ENCODE data around the gene SLC12A4.

DNA sequence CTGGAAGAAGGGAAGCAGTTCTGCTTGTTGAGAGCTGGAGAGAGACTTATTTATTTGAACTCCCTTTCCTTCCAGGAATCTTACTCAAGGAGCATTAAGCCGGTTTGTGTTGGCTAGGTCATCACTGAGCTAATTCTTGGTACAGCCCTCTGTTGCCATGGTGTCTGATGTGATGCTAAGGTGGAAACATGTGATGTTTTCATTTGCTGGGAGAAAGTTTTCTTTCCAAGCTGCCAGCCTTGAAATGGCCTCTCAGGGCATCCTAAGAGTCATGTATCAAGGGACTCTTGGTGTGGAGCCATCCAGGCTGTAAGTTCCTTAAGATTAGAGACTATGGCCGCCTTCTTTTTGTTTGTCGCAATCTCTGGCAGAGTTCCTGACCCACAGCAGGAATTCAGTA is 71.2 kb downstream of the SLC12A4 start:
- TF ChIP-seq, protein P1, sequence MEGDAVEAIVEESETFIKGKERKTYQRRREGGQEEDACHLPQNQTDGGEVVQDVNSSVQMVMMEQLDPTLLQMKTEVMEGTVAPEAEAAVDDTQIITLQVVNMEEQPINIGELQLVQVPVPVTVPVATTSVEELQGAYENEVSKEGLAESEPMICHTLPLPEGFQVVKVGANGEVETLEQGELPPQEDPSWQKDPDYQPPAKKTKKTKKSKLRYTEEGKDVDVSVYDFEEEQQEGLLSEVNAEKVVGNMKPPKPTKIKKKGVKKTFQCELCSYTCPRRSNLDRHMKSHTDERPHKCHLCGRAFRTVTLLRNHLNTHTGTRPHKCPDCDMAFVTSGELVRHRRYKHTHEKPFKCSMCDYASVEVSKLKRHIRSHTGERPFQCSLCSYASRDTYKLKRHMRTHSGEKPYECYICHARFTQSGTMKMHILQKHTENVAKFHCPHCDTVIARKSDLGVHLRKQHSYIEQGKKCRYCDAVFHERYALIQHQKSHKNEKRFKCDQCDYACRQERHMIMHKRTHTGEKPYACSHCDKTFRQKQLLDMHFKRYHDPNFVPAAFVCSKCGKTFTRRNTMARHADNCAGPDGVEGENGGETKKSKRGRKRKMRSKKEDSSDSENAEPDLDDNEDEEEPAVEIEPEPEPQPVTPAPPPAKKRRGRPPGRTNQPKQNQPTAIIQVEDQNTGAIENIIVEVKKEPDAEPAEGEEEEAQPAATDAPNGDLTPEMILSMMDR (IDR thresholded peaks at IDR 0.05): no peak
- TF ChIP-seq POLR2A (IDR thresholded peaks at IDR 0.05): no peak

Measured in right lobe of liver (tissue), 4 donors.